K562 (cell line): ENCODE results near the gene SLC4A9.

Experiments
- ARID3A ChIP-seq: IDR thresholded peaks from 2 replicates; pipeline ENCODE4 v1.6.1; 2012; ENCODE audit warnings: low read depth, low read length, improper control_type of control experiment, borderline replicate concordance
- ARNT ChIP-seq, 2 experiments: fragments of 450-650 bp; IDR thresholded peaks; 2 replicates each; pipeline ENCODE4 v1.6.1; 2016; ENCODE audit warnings: mild to moderate bottlenecking in 1 of 2
- CREB1 ChIP-seq, 2 experiments: sonication (generic) in 1 of 2; formaldehyde crosslinking in 1 of 2; IDR thresholded peaks; 2 replicates each; pipeline versions ENCODE4 v1.6.1 to v1.8.0; 2012 to 2022; ENCODE audit warnings: inconsistent platforms in 1 of 2, mild to moderate bottlenecking in 1 of 2, missing genetic modification reagents in 1 of 2, moderate library complexity in 1 of 2
- CTCF ChIP-seq, 3 experiments: IDR thresholded peaks in 2 of 3; conservative IDR thresholded peaks in 1 of 3; 2 replicates each; pipeline ENCODE4 v1.5.1; 2011 to 2012; ENCODE audit warnings: low read length in 3 of 3, mild to moderate bottlenecking in 3 of 3, control low read depth in 2 of 3, improper control_type of control experiment in 1 of 3, inconsistent platforms in 1 of 3, low read depth in 1 of 3, mixed read lengths in 1 of 3, moderate library complexity in 1 of 3; ENCODE audit not compliant: insufficient read depth in 2 of 3
- EZH2 ChIP-seq: IDR thresholded peaks from 2 replicates; pipeline ENCODE4 v1.6.1; 2012; ENCODE audit warnings: low read depth, mild to moderate bottlenecking, inconsistent platforms, low read length, borderline replicate concordance
- HDGF ChIP-seq: fragments of 450-650 bp; IDR thresholded peaks from 2 replicates; pipeline ENCODE4 v1.6.1; 2016
- HIVEP1 ChIP-seq: fragments of 250-450 bp; sonication (Bioruptor Pico); IDR thresholded peaks from 2 replicates; pipeline ENCODE4 v1.4.0; 2020; ENCODE audit warnings: mild to moderate bottlenecking
- MTA1 ChIP-seq: fragments of 450-650 bp; IDR thresholded peaks from 2 replicates; pipeline ENCODE4 v1.6.1; 2017; ENCODE audit warnings: borderline replicate concordance
- POLR2AphosphoS5 ChIP-seq: IDR thresholded peaks from 2 replicates; pipeline ENCODE4 v1.6.1; 2011; ENCODE audit warnings: mild to moderate bottlenecking, low read depth, low read length, moderate library complexity; ENCODE audit not compliant: control insufficient read depth, insufficient read depth
- SMAD2 ChIP-seq: fragments of 150-350 bp; IDR thresholded peaks from 2 replicates; pipeline ENCODE4 v1.6.1; 2014; ENCODE audit warnings: low read depth, mild to moderate bottlenecking, low read length
- SP1 ChIP-seq: sonication (generic); formaldehyde crosslinking; IDR thresholded peaks from 2 replicates; pipeline ENCODE4 v1.8.1; 2022; ENCODE audit warnings: mild to moderate bottlenecking, missing genetic modification reagents
- TAF1 ChIP-seq: IDR thresholded peaks from 2 replicates; pipeline ENCODE4 v1.6.1; 2011; ENCODE audit warnings: mild to moderate bottlenecking, low read length, moderate library complexity; ENCODE audit not compliant: insufficient read depth, control insufficient read depth, severe bottlenecking; ENCODE audit errors: extremely low read depth
- ZNF589 ChIP-seq: fragments of 200-800 bp; sonication (Bioruptor generic); IDR thresholded peaks from 2 replicates; pipeline ENCODE4 v1.6.1; 2016; ENCODE audit warnings: low read depth, missing genetic modification characterization, missing compliant biosample characterization

GRCh38 chr5:140319833-140320232 is 40.2 kb upstream of the SLC4A9 start:
- TF ChIP-seq ARNT (IDR thresholded peaks at IDR 0.05) (no peak), ZNF589 (no peak), POLR2AphosphoS5 (no peak), CTCF (IDR thresholded peaks at IDR 0.05 in 2 of 3, conservative IDR thresholded peaks at IDR 0.05 in 1 of 3; ENCODE audit: insufficient read depth in 2 of 3, low read depth in 1 of 3, low read length in 3 of 3) (no peak), CREB1 (IDR thresholded peaks at IDR 0.05) (no peak), CREB1 (CRISPR knock-in tag; IDR thresholded peaks at IDR 0.05) (no peak), HIVEP1 (CRISPR knock-in tag) (no peak), HDGF (no peak), MTA1 (no peak), TAF1 (no peak), SP1 (CRISPR knock-in tag) (no peak), EZH2 (no peak), SMAD2 (no peak), ARID3A (no peak)
